A673 (cell line): ENCODE results near the gene DDX20. TPM values are rescaled to one million over a fixed set of nuclear protein-coding genes. Genes with fewer than 3 reads are reported as not detected.

Source experiments
- BruUV-seq: library from RNA; stranded (reverse); fragments of 400-500 nt; replicated peaks from 2 replicates; lab custom pipeline; 2021; lab: Mats Ljungman, UMichigan
- CTCF ChIA-PET: fragments of 300-600 bp; sonication (Branson Sonifier 250); formaldehyde crosslinking; loops from one replicate; lab custom pipeline; 2022; ENCODE audit warnings: antibody characterized with exemption; lab: Charles Lee
- POLR2A ChIA-PET: fragments of 300-600 bp; sonication (Branson Sonifier 250); formaldehyde crosslinking; loops from one replicate; lab custom pipeline; 2022; ENCODE audit warnings: antibody characterized with exemption; ENCODE audit not compliant: low non-redundant PET; lab: Charles Lee
- DNase-seq: peaks from one replicate; pipeline ENCODE4 v3.0.0-alpha.2; 2015; ENCODE audit warnings: low spot score
- H3K27ac ChIP-seq: fragments of 200-600 bp; sonication (generic); 2 replicates; pipeline ENCODE4 v1.5.1; 2016; ENCODE audit warnings: mixed run types, low read depth, mild to moderate bottlenecking, mixed read lengths, antibody characterized with exemption, low read length; ENCODE audit not compliant: poor library complexity, severe bottlenecking
- H3K27me3 ChIP-seq: fragments of 200-600 bp; sonication (generic); replicated peaks from 2 replicates; pipeline ENCODE4 v1.6.1; 2017; ENCODE audit warnings: mixed run types, low read depth, mild to moderate bottlenecking, mixed read lengths, antibody characterized with exemption, low read length; ENCODE audit not compliant: insufficient read depth, poor library complexity
- H3K36me3 ChIP-seq: fragments of 200-600 bp; sonication (generic); 2 replicates; pipeline ENCODE4 v1.6.1; 2016; ENCODE audit warnings: mixed run types, mild to moderate bottlenecking, mixed read lengths, antibody characterized with exemption, low read length; ENCODE audit not compliant: insufficient read depth, poor library complexity, severe bottlenecking
- H3K4me1 ChIP-seq: fragments of 200-600 bp; sonication (generic); 2 replicates; pipeline ENCODE4 v1.6.1; 2017; ENCODE audit warnings: mixed run types, mild to moderate bottlenecking, mixed read lengths, antibody characterized with exemption, low read length; ENCODE audit not compliant: insufficient read depth, poor library complexity, severe bottlenecking
- H3K4me3 ChIP-seq: fragments of 200-600 bp; sonication (generic); 2 replicates; pipeline ENCODE4 v1.5.1; 2016; ENCODE audit warnings: low read depth, mixed run types, mild to moderate bottlenecking, mixed read lengths, low read length; ENCODE audit not compliant: poor library complexity, severe bottlenecking
- H3K9me3 ChIP-seq: fragments of 200-600 bp; sonication (generic); 2 replicates; pipeline ENCODE4 v1.6.1; 2016; ENCODE audit warnings: mixed run types, low read depth, mild to moderate bottlenecking, mixed read lengths, antibody characterized with exemption, low read length; ENCODE audit not compliant: poor library complexity, severe bottlenecking
- CTCF ChIP-seq: fragments of 300-800, 200-600 bp; sonication (generic); conservative IDR thresholded peaks from 2 replicates; pipeline ENCODE4 v1.5.1; 2017; ENCODE audit warnings: low read depth, mild to moderate bottlenecking, antibody characterized with exemption, low read length, moderate library complexity, mixed read lengths
- EZH2 ChIP-seq: fragments of 200-600 bp; sonication (generic); IDR thresholded peaks from 2 replicates; pipeline ENCODE4 v1.6.1; 2017; ENCODE audit warnings: borderline replicate concordance, low read depth, mild to moderate bottlenecking, mixed read lengths, antibody characterized with exemption, low read length; ENCODE audit not compliant: poor library complexity, severe bottlenecking
- intact Hi-C: fragments of 100-400 bp; cut with micrococcal nuclease; formaldehyde crosslinking; loops from one replicate; pipeline ENCODE4 v1.10.0; 2022; ENCODE audit not compliant: unreplicated experiment
- total RNA-seq: library from RNA; stranded (reverse); gene quantifications from 2 replicates; pipeline ENCODE4 v1.2.3, GENCODE V29; 2021

DDX20 gene
- total RNA-seq, 1 experiment from 2014 or later = 26.1 TPM

GRCh38 chr1:111811891-111812290 is 56.2 kb downstream of the DDX20 start:
- POLR2A ChIA-PET = no interaction called here

DNA sequence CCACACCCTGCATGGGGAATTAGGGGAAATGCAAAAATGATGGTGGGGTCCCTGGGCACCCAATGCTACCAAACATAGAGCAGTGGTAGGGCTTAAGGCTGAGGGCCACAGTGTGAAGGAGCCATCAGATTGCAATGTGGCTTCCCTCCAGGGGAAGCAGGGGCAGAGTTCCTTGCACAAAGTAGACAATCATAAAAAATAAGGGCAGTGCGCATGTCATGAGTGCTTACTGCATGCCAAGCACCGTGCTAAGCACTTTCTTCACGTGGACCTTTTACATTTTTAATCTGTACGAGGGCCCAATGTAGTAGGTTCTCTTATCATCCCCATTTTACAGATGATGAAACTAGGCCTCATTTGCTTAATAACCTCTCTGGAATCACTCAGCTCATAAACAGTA is 56.6 kb downstream of the DDX20 start:
- ChIA-PET CTCF (no interaction called here), POLR2A (no interaction called here)
- BruUV-seq = no TSS peak
- H3K4me3 ChIP-seq = no peak overlapping the region
- intact Hi-C loops = no loop called here
- H3K36me3 ChIP-seq = no peaks in the 10 kb centered on the region
- no peaks in the 10 kb centered on the region for H3K9me3 ChIP-seq
- TF ChIP-seq EZH2 (no peak), CTCF (no peak)
- H3K27me3 ChIP-seq = peaks cover 7% of the 10 kb centered on the region
- no peak overlapping the region for H3K27ac ChIP-seq
- DNase-seq = no peak
- no peaks in the 10 kb centered on the region for H3K4me1 ChIP-seq

More at GRCh38 chr1:111811891-111812290, 56.2 kb downstream of the DDX20 start:
- TF ChIP-seq EZH2 (no peak), CTCF (no peak)
- intact Hi-C loops = no loop called here
- Histone ChIP-seq H3K27me3 (peaks cover 7% of the 10 kb centered on the region), H3K4me3 (no peak overlapping the region), H3K9me3 (no peaks in the 10 kb centered on the region), H3K27ac (no peak overlapping the region), H3K36me3 (no peaks in the 10 kb centered on the region), H3K4me1 (no peaks in the 10 kb centered on the region)
- CTCF ChIA-PET = no interaction called here
- no TSS peak for BruUV-seq
- DNase-seq = no peak

DNA sequence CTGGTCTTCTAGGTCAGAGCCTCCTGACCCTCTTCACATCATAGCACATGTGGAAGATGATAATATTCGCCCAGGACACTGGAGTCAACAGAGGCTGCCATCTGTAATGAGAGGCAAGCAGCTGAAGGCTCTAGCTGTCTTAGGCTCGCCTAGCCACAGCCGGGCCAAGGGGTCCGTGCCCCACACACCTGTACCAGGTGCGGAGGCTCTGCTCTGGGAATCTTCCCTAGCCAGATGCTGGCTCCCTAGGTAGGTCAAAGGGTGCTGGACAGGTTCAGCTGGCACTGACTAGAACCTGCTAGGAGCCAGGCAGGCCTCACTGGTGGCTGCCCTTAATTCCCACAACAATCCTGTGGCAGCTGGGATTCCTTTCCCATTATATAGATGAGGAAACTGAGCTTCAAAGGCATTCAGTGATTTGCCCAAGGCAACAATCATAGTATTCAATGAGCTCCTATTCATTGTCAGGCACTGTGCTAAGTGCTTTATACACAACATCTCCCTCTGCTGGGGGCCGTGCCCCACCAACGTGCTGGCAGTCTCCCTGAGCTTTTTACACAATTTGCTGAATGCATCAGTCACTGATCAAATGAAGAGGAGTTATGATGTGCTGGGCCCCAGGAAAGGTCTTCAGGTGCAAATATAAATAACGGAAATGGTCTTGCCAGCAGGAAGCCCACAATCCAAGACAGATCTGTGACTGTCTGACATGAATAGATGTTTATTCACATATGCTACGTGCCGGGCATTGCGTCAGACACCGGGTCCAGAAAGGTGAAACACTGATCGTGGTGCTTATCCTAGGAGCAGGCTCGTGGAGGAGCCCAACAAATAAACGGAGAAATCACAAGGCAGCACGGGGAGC is 58.0 kb downstream of the DDX20 start:
- H3K4me3 ChIP-seq = no peak overlapping the region
- H3K4me1 ChIP-seq = no peaks in the 10 kb centered on the region
- POLR2A ChIA-PET = no interaction called here
- no peaks in the 10 kb centered on the region for H3K9me3 ChIP-seq
- intact Hi-C loops = no loop called here
- no peaks in the 10 kb centered on the region for H3K27me3 ChIP-seq
- no peak for TF ChIP-seq EZH2
- peak; percentile 33; the same call in 1 of the 2 replicates for TF ChIP-seq CTCF
- H3K27ac ChIP-seq = no peak overlapping the region
- BruUV-seq = no TSS peak
- CTCF ChIA-PET = no interaction called here
- no peaks in the 10 kb centered on the region for H3K36me3 ChIP-seq
- peak; percentile 9 for DNase-seq
